Uterus (tissue), 4 donors: ENCODE measurements around the gene PEMT. TPM values are rescaled to one million over a fixed set of nuclear protein-coding genes. Genes with fewer than 3 reads are reported as not detected.

ENCODE experiments used
- DNase-seq, 2 donors: peaks; one replicate each; pipeline ENCODE4 v3.0.0-alpha.2; 2019 to 2020
- H3K27ac ChIP-seq, 2 donors: fragments of 200-600 bp; sonication (generic); 1 replicate in 1 of 2; 2 replicates in 1 of 2; pipeline ENCODE4 v1.5.1; 2016 to 2018
- H3K27me3 ChIP-seq, 2 donors: fragments of 200-600 bp; sonication (generic); one replicate each; pipeline ENCODE4 v1.5.1; 2018 to 2019; ENCODE audit warnings: control low read depth in 1 of 2
- H3K36me3 ChIP-seq, 2 donors: fragments of 200-600 bp; sonication (generic); one replicate each; pipeline ENCODE4 v1.5.1; 2019; ENCODE audit warnings: control low read depth in 1 of 2
- H3K4me1 ChIP-seq, 2 donors: fragments of 200-600 bp; sonication (generic); one replicate each; pipeline ENCODE4 v1.5.1; 2018 to 2019; ENCODE audit warnings: control low read depth in 1 of 2
- H3K4me3 ChIP-seq, 2 donors: fragments of 200-600 bp; sonication (generic); 1 replicate in 1 of 2; 2 replicates in 1 of 2; pipeline ENCODE4 v1.5.1; 2018 to 2019; ENCODE audit warnings: mild to moderate bottlenecking in 1 of 2
- H3K9me3 ChIP-seq, 2 donors: fragments of 200-600 bp; sonication (generic); one replicate each; pipeline ENCODE4 v1.5.1; 2019; ENCODE audit warnings: control low read depth in 1 of 2
- CTCF ChIP-seq, 4 experiments: fragments of 200-600 bp in 2 of 4; fragments of 450-650 bp in 2 of 4; sonication (generic) in 2 of 4; IDR thresholded peaks; one replicate each; pipeline ENCODE4 v1.5.1; 2016 to 2019; ENCODE audit warnings: antibody characterized with exemption in 4 of 4, mild to moderate bottlenecking in 2 of 4, moderate library complexity in 1 of 4
- POLR2A ChIP-seq, 2 donors: fragments of 450-650 bp; IDR thresholded peaks; one replicate each; pipeline ENCODE4 v1.6.1; 2016; ENCODE audit warnings: antibody characterized with exemption in 2 of 2, mild to moderate bottlenecking in 1 of 2, moderate library complexity in 1 of 2
- intact Hi-C: fragments of 100-400 bp; cut with DNase I; formaldehyde crosslinking; loops from one replicate; pipeline ENCODE4 v1.15.1; 2023; ENCODE audit warnings: low total_unique reads
- total RNA-seq, 4 donors: library from RNA; depleted of rRNA in 3 of 4; stranded (reverse); fragments of >200 nt in 3 of 4; gene quantifications; one replicate each; pipeline versions ENCODE4 v1.1.0 to v1.2.4, GENCODE V29; 2014 to 2023
- donor health status: DM: yes; HTN: yes; CAD: no.

The PEMT gene
- total RNA-seq, 4 donors from 2014 or later, result 26.3 to 61.7 (median 32.2) TPM

GRCh38 chr17:17545031-17545820 is 46.3 kb downstream of the PEMT start:
- Histone ChIP-seq H3K27me3 (no peaks in the 10 kb centered on the region), H3K27ac (peak overlapping the region; percentile 30 to 36), H3K9me3 (no peaks in the 10 kb centered on the region), H3K4me3 (no peak overlapping the region), H3K36me3 (no peaks in the 10 kb centered on the region), H3K4me1 (peaks cover 0 to 4% of the 10 kb centered on the region in 2 donors)
- no peak for TF ChIP-seq CTCF (IDR thresholded peaks at IDR 0.05)
- TF ChIP-seq POLR2A (IDR thresholded peaks at IDR 0.05), result no peak
- DNase-seq, result peak in 1 of 2 donors; percentile 57
- intact Hi-C loops, result no loop called here

DNA sequence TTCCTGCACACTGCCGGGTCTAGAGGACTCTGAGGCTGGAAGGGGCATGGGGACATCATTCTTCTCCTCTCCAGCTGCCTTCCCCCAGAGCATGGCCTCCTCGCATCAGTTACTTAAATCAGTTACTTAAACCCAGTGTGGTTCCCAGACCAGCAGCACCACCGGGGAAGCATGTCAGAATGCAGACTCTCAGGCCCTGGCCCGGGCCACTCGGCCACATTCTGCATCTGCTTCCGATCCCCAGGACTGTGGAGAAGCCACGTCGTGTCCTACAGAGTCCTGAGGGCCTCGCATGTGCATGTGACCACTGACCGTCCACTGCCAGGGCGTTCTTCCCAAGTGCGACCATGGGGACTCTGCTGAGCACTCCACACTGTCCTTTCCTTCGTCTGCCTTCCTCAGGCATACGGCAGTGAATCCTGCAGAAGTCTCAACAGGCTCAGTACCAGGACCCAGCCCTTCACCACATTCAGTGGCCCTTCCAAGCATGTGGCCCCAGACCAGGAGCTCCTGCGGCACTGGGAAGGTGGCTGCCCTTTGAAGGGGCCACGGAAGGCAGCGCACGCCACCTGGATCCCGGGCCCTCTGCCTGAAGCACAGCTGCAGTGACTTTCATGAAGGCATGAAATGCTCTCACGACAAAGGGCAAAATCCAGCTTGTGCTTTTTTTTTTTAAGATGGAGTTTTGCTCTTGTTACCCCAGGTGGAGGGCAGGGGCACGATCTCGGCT is 48.4 kb downstream of the PEMT start:
- intact Hi-C loops, result no loop called here
- no peaks in the 10 kb centered on the region for H3K27me3 ChIP-seq
- DNase-seq, result no peak
- H3K4me3 ChIP-seq, result no peak overlapping the region
- no peak overlapping the region for H3K27ac ChIP-seq
- H3K36me3 ChIP-seq, result no peaks in the 10 kb centered on the region
- peaks cover 0 to 4% of the 10 kb centered on the region in 2 donors for H3K4me1 ChIP-seq
- no peaks in the 10 kb centered on the region for H3K9me3 ChIP-seq
- TF ChIP-seq CTCF (IDR thresholded peaks at IDR 0.05) (no peak), POLR2A (IDR thresholded peaks at IDR 0.05) (no peak)

GRCh38 chr17:17541640-17542001 is 49.9 kb downstream of the PEMT start:
- no peak overlapping the region for H3K4me3 ChIP-seq
- TF ChIP-seq POLR2A (IDR thresholded peaks at IDR 0.05), result no peak
- intact Hi-C loops, result no loop called here

DNA sequence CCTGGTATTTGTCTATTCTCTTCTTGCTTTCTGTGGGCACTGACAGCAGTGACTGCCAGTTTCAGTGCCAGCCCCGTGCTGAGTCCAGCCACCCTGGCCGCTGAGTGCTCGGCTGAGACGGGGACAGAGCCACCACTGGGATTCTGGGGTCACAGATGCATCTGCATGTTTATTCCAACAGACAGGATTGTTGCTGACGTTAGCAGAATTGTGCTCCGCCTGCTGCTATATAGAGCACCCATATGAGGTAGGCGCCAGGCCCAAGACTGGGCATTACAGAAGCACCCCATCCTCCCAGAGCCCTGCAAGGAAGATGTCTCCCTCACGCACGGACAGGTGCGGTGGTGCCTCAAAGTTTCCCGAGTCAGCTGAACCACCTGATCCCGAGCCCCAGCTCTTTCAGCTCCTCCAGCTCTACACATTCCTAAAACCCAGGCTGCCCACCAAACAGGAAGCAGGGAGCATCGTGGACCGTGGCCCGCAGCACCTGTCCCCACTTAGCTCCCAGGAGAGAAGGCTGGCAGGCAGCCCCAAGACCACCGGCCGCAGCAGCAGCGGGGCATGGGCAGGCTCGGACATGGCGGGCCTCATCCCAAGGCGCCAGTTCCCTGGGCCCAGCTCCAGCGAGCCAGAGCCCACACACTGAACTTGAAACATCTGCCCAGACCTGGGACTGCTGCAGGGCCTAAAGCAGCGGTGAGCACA is 50.4 kb downstream of the PEMT start:
- intact Hi-C loops, result no loop called here
- H3K27ac ChIP-seq, result no peak overlapping the region
- DNase-seq, result no peak
- TF ChIP-seq CTCF (IDR thresholded peaks at IDR 0.05) (no peak), POLR2A (IDR thresholded peaks at IDR 0.05) (no peak)
- H3K27me3 ChIP-seq, result no peaks in the 10 kb centered on the region
- H3K4me3 ChIP-seq, result no peak overlapping the region
- H3K36me3 ChIP-seq, result no peaks in the 10 kb centered on the region
- H3K9me3 ChIP-seq, result no peaks in the 10 kb centered on the region
- peaks cover 0 to 4% of the 10 kb centered on the region in 2 donors for H3K4me1 ChIP-seq

More at GRCh38 chr17:17541640-17542001, 49.9 kb downstream of the PEMT start:
- H3K27me3 ChIP-seq, result no peaks in the 10 kb centered on the region
- DNase-seq, result no peak
- no peak overlapping the region for H3K27ac ChIP-seq
- peaks cover 0 to 4% of the 10 kb centered on the region in 2 donors for H3K4me1 ChIP-seq
- H3K36me3 ChIP-seq, result no peaks in the 10 kb centered on the region
- no peaks in the 10 kb centered on the region for H3K9me3 ChIP-seq

- no peak for DNase-seq
- H3K27ac ChIP-seq, result peak overlapping the region; percentile 42 to 60
- H3K36me3 ChIP-seq, result no peaks in the 10 kb centered on the region
- H3K4me3 ChIP-seq, result no peak overlapping the region
- intact Hi-C loops, result no loop called here
- no peaks in the 10 kb centered on the region for H3K27me3 ChIP-seq
- H3K4me1 ChIP-seq, result no peaks in the 10 kb centered on the region
- TF ChIP-seq CTCF (IDR thresholded peaks at IDR 0.05), result no peak
- TF ChIP-seq POLR2A (IDR thresholded peaks at IDR 0.05), result no peak
- H3K9me3 ChIP-seq, result no peaks in the 10 kb centered on the region
These were observed 51.1 kb downstream of the PEMT start for GRCh38 chr17:17540278-17540906.
